ENCODE results near the gene TMEM184A. TPM values are rescaled to one million over a fixed set of nuclear protein-coding genes. Genes with fewer than 3 reads are reported as not detected.

TMEM184A gene
- total and polyA plus RNA-seq, 10 of the 15 experiments (the other 5 are each of a cell fraction or from before 2014, with no cell fraction given) = 0.04 to 0.15 TPM; not detected in 8

DNA sequence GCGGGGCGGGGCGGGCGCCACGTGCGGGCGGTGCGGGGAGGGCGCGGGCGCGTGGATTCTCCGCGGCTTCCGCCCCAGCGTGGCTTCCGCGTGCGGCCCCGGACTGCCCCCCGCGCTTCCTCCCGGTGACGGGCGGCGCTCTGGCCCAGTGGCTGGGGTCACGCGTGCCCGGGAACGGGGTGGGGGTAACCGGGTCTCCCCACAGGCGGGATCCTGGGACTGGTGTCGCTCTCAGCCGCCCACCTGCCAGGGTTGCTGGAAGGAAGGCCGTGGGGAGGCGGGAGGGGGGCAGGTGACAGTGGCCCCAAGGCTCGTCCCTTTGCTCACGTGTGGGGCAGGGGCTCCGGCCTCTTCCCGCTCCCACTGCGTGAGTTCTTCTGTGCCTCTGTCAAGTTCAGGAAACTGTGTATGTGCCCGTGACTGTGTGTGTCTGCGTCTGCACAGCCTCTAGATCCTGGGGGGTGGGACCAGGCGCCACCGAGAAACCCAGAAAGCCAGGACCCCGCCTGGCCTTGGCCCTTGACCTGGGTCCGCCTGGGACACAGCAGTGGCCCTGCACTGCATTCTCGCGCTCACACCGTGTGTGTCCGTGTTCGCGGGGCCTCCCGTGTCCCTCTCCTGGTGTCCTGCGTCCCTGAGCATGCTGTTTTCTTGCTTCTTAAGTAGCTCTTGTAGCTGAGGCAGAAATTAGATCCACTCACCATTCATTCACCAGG lies 24.6 kb downstream of the TMEM184A start (continued):
- TF ChIP-seq NKRF (conservative IDR thresholded peaks at IDR 0.05) = peak; percentile 36; the same call in 1 of the 2 replicates
- TF ChIP-seq MYC (IDR thresholded peaks at IDR 0.05; ENCODE audit: insufficient read depth, insufficient read length, insufficient replicate concordance, low read length, severe bottlenecking) = peak; percentile 58
- no peak for TF ChIP-seq ZSCAN29 (IDR thresholded peaks at IDR 0.05)
- TF ChIP-seq RUNX3 (IDR thresholded peaks at IDR 0.05; ENCODE audit: low read length) = no peak
- no peak for TF ChIP-seq NFIC (IDR thresholded peaks at IDR 0.05; ENCODE audit: low read depth, low read length)

- H3K4me1 ChIP-seq (ENCODE audit: control insufficient read depth, insufficient read depth, low read length) = peaks cover 13% of the 10 kb centered on the region
- ChIA-PET SMC1A (ENCODE audit: uncharacterized antibody, unreplicated experiment) (no interaction called here), CTCF (no interaction called here), RAD21 (ENCODE audit: unreplicated experiment) (no interaction called here), POLR2A (interaction anchor here (0.6 kb wide), 1 partner anchor 745 kb away, joined by 3 read pairs; no protein-coding TSS in a partner anchor)
- BruUV-seq (replicated peaks) = no TSS peak
- peak overlapping the region; percentile 27; the same call in 1 of the 2 replicates for H3K9ac ChIP-seq (ENCODE audit: control insufficient read depth, insufficient read depth, low read length)
- TF ChIP-seq NBN (IDR thresholded peaks at IDR 0.05) (no peak), BHLHE40 (IDR thresholded peaks at IDR 0.05; ENCODE audit: borderline replicate concordance in 1 of 2, low read depth in 2 of 2, low read length in 1 of 2) (peak; percentile 61 to 96; a peak in 3 of 4 replicates)
- no peak for DNase-seq (ENCODE audit: low read depth, low spot score)
- FAIRE-seq = no peak
- in situ Hi-C loops (cut with MboI) = no loop called here
- H4K20me1 ChIP-seq (ENCODE audit: control insufficient read depth, insufficient read depth) = peaks cover 7% of the 10 kb centered on the region; the same call in 1 of the 2 replicates
- no peak for ATAC-seq
- peak overlapping the region; percentile 96 for H3K4me2 ChIP-seq (ENCODE audit: control insufficient read depth, insufficient read depth)
- no peaks in the 10 kb centered on the region; a peak in 1 of 4 replicates for H3K36me3 ChIP-seq (ENCODE audit: control insufficient read depth in 2 of 2, insufficient read depth in 2 of 2, low read length in 1 of 2)
- H3K27ac ChIP-seq (ENCODE audit: control insufficient read depth, insufficient read depth) = peak overlapping the region; percentile 69; the same call in 1 of the 2 replicates
- peak overlapping the region; percentile 63 for H3K4me3 ChIP-seq
- H3K27me3 ChIP-seq (replicated peaks in 1 of 2; ENCODE audit: control insufficient read depth in 2 of 2, insufficient read depth in 2 of 2, low read length in 1 of 2) = no peaks in the 10 kb centered on the region
- H3K9me3 ChIP-seq (replicated peaks; ENCODE audit: control insufficient read depth, insufficient read depth, low read length) = no peaks in the 10 kb centered on the region
- H3K79me2 ChIP-seq (ENCODE audit: control insufficient read depth, insufficient read depth, low read length) = peaks cover 38% of the 10 kb centered on the region
- H2AFZ ChIP-seq (ENCODE audit: control insufficient read depth, low read depth, low read length) = no peak overlapping the region
- intact Hi-C loops (cut with micrococcal nuclease; ENCODE audit: unreplicated experiment) = no loop called here
- 0% methylated on average over 7 of the region's 45 CpGs for WGBS (ENCODE audit: insufficient coverage, insufficient replicate concordance, low lambda C conversion rate, missing lambda C conversion rate)
Measured at GRCh38 chr7:1530946-1531262, 25.1 kb downstream of the TMEM184A start.

Measured in GM12878 (cell line).